CD4-positive, alpha-beta T cell treated with Interleukin-21 for 1 hour (primary cell): ENCODE measurements around the gene ATP5MK.
"Not testable (repeated sequence)": the region's sequence is repeated elsewhere in the genome, so short reads cannot be mapped to it uniquely, and the experiment has no call there.

ENCODE experiments used
- DNase-seq: peaks from one replicate; pipeline ENCODE4 v3.0.0-alpha.2; 2020

ATP5MK gene, protein sequence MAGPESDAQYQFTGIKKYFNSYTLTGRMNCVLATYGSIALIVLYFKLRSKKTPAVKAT

GRCh38 chr10:103396067-103396788 is at the start of gene ATP5MK, which contains the start of gene PDCD11:
ATP5MK (minus strand) TSS chr10:103396475; CDS start chr10:103392457, 4,018 bp downstream.
PDCD11 (plus strand) TSS chr10:103396626; CDS start chr10:103398427, 1,801 bp downstream.
- DNase-seq: peak; percentile 96

DNA sequence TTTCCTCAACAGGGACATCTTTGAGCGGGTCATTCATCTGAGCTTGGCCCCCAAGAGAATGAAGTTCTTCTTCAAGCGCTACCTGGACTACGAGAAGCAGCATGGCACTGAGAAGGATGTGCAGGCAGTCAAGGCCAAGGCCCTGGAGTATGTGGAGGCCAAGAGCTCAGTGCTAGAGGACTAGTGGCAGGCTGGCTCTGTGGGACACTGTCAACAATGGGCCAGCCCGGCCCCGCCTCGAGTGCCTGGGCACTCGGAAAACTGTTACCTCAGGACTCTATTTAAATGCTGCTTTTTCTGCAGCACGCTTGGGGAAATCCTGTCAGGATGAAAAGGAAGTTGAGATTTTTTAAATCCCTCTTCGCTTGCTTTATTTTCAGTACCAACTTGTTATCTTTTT is 49.1 kb upstream of the ATP5MK start:
- DNase-seq: no peak

GRCh38 chr10:103444478-103444877 is 48.2 kb upstream of the ATP5MK start:
- no peak for DNase-seq

- DNase-seq: no peak
Observed at GRCh38 chr10:103443475-103444185, 47.4 kb upstream of the ATP5MK start.

GRCh38 chr10:103442031-103442461 is 45.8 kb upstream of the ATP5MK start:
- no peak for DNase-seq

GRCh38 chr10:103441611-103442010 is 45.3 kb upstream of the ATP5MK start:
- DNase-seq: no peak

DNA sequence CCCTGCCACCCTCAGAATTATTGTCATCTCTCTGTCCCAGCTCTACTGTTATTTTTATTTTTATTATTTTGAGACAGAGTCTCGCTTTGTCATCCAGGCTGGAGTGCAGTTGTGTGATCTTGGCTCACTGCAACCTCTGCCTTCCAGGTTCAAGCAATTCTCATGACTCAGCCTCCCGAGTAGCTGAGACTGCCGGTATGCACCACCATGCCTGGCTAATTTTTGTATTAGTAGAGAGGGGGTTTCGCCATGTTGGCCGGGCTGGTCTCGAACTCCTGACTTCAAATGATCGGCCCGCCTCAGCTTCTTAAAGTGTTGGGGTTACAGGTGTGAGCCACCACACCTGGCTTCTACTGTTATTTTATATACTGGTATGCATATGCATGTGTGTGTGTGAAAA is 44.9 kb upstream of the ATP5MK start:
- no peak for DNase-seq

- no peak for DNase-seq
Observed at GRCh38 chr10:103440416-103440815, 44.1 kb upstream of the ATP5MK start.

DNA sequence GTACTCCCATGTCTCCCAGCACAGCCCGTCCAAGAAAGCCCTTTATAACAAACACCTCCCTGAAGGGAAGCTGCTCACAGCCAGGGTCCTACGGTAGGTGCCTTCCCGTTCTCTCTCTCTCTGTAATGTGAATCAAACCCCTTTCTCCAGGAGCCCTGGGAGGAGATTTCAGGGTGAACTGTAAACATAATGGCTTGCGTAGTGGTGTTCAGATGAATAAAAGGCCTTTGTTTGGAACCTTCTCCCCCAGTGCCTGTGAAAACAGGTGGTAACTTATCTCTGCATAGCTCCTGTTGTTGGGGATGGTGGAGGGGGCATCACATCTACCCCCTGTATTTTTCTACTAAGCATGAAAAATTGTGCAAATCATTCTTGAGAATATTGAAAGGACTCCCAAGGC is 43.5 kb upstream of the ATP5MK start:
- DNase-seq: no peak

GRCh38 chr10:103433858-103434257 is 37.6 kb upstream of the ATP5MK start:
- DNase-seq: no peak

DNA sequence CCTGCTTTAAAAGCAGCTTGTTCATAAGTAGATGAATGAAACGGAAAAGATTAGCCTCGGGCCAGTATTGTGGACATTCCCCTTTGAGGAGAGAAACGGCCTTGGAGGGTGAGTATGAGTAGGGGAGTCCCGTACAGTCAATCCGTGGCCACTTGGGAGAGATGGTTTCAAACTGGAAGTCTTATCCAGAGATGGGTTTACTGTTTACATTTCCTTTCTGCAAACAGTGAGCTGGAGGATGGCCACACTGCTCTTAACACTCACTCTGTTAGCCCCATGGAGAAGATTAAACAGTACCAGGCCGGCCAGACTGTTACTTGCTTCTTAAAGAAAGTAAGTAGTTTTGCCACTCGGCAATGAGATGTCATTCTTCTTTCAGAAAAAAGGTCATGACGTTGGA is 35.6 kb upstream of the ATP5MK start:
- no peak for DNase-seq

DNA sequence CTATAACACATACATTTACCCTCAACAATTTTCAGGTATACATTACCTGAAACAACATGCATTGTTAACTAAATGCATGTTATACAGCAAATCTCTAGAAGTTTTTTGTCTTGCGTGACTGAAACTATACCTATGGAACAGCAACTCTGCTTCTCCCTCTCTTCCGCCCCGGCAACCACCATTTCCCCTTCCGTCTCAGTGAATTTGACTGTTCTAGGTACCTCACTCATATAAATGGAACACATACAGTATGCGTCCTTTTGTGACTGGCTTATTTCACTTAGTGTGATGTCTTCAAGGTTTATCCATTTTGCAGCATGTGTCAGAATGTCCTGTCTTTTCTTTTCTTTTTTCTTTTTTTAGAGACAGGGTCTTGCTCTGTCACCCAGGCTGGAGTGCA is 33.4 kb upstream of the ATP5MK start:
- DNase-seq: peak; percentile 16

- no peak for DNase-seq
Observed at GRCh38 chr10:103428989-103429643, 32.8 kb upstream of the ATP5MK start.

GRCh38 chr10:103427866-103428265 is 31.6 kb upstream of the ATP5MK start:
- no peak for DNase-seq

DNA sequence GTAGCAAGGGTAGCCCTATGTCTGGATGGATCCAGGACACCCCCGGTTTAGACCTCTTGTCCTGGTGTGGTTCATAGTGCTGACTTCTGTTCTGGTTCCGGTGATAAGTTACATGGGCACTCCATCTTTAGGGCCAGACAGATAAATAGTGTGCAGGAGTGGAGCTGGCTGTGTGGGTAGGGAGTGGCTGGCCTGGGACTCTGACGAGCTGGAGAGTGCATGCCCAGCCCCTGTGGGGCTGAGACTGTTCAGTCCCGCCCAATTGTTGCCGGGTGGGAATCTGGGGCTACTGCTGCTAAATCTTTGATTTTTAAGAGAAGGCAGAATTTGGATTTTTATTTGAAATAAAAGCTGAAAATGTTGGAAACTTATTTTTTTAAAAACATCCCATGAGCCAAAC is 27.5 kb upstream of the ATP5MK start:
- DNase-seq: no peak

DNA sequence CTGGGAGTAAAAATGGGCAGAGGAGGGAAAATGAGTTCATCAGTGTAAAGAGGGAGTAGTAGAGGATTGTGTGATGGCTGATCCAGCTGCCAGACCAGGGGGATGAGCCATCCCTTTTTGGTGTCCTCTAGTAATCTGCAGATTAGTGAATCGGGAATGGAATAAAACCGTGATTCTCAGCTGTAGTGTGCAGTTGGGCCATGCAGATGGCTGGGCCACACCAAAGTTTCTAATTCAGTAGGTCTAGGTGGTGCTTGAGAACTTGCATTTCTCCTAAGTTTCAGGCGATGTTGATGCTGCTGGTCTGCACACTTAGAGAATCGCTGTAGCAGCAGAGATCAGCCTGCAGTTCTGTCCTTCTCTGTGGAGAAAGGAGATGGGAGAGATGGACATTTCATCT is 22.8 kb upstream of the ATP5MK start:
- no peak for DNase-seq

- DNase-seq: no peak
Observed at GRCh38 chr10:103417601-103418000, 21.3 kb upstream of the ATP5MK start.

- DNase-seq: not testable (repeated sequence)
Observed at GRCh38 chr10:103417148-103417469, 20.8 kb upstream of the ATP5MK start.

DNA sequence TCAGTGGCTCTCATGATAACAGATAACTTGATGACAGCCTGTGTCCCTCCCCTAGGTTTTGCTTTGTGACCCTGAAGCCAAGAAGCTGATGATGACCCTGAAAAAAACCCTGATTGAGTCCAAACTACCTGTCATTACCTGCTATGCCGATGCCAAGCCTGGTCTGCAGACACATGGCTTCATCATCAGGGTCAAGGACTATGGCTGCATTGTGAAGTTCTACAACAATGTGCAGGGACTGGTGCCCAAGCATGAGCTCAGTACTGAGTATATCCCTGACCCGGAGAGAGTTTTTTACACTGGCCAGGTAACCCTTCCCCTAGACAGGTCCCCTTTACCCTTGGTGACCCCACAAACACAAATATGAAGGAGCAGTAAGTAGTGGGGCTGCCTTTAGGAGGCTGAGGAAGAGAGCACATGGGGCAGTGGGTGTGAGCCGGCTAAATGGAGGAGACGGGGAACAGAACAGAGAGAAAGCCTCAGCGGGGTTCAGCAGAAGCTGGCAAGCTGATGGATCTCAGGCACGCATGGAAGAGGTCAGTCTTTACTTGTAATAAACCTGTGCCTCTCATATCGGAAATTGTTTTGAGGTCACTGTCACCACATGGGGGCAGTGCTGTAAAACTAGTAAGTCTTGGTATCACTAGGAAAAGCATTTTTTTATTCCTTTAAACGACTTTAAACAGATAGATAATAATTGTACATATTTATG is 20.3 kb upstream of the ATP5MK start:
- peak; percentile 76 for DNase-seq

DNA sequence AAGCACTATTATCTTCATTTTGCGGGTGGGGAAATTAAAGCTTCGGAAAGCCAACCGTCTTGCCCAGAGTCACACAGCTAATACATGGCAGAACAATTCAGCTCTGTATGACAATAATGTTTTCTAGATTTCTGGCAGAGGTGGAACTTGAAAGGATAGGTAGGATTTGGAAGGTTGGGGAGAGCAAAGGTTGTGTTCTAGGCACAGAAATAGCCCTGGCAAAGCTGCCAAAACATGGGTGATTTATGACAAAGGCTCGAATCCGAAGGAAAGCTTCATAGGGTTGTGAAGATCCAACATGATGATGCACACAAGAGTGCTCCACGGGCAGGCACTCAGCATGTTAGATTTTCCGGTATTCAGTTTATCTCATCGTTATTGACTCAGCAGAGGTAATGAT is 19.3 kb upstream of the ATP5MK start:
- no peak for DNase-seq

- DNase-seq: no peak
Observed at GRCh38 chr10:103413564-103413963, 17.3 kb upstream of the ATP5MK start.

GRCh38 chr10:103397191-103397825 is 1.0 kb upstream of the ATP5MK start:
- DNase-seq: no peak

GRCh38 chr10:103396789-103397087 is 463 bp upstream of the ATP5MK start:
- DNase-seq: peak; percentile 6
